OCI-LY3 (cell line): ENCODE measurements around the gene FALEC.

Experiments
- H2AFZ ChIP-seq: fragments of 200-600, 300-600 bp; shearing (Covaris generic); 2 replicates; pipeline ENCODE4 v1.6.0; 2014; ENCODE audit warnings: antibody characterized with exemption, low read depth, low read length
- H3K27ac ChIP-seq: fragments of 200-600, 300-600 bp; sonication (generic); 2 replicates; pipeline ENCODE4 v1.5.1; 2014; ENCODE audit warnings: mild to moderate bottlenecking, low read length, moderate library complexity, mixed read lengths
- H3K27me3 ChIP-seq: fragments of 200-600, 300-600 bp; sonication (generic); 2 replicates; pipeline ENCODE4 v1.6.1; 2014; ENCODE audit warnings: low read depth, low read length, mixed read lengths
- H3K36me3 ChIP-seq: fragments of 200-600, 300-600 bp; sonication (generic); replicated peaks from 2 replicates; pipeline ENCODE3; 2014; ENCODE audit warnings: low read depth, low read length, mixed read lengths
- H3K4me1 ChIP-seq: fragments of 300-600, 200-600 bp; sonication (generic); 2 replicates; pipeline ENCODE4 v1.6.1; 2014; ENCODE audit warnings: low read length, mixed read lengths
- H3K4me2 ChIP-seq: fragments of 200-600, 300-600 bp; sonication (generic); 2 replicates; pipeline ENCODE4 v1.6.1; 2014; ENCODE audit warnings: low read length, mixed read lengths
- H3K4me3 ChIP-seq: fragments of 300-600, 200-600 bp; sonication (generic); 2 replicates; pipeline ENCODE4 v1.5.1; 2014; ENCODE audit warnings: antibody characterized with exemption, mild to moderate bottlenecking, low read length, moderate library complexity
- H3K79me2 ChIP-seq: fragments of 300-600, 200-600 bp; shearing (Covaris generic); 2 replicates; pipeline ENCODE4 v1.6.1; 2014; ENCODE audit warnings: mild to moderate bottlenecking, low read length, mixed read lengths
- H3K9ac ChIP-seq: fragments of 300-600, 200-600 bp; shearing (Covaris generic); 2 replicates; pipeline ENCODE4 v1.6.0; 2014; ENCODE audit warnings: mild to moderate bottlenecking, low read length, moderate library complexity
- H3K9me3 ChIP-seq: fragments of 200-600, 300-600 bp; shearing (Covaris generic); 2 replicates; pipeline ENCODE4 v1.6.1; 2014; ENCODE audit warnings: low read length, mixed read lengths; ENCODE audit not compliant: insufficient read depth
- H4K20me1 ChIP-seq: fragments of 200-600, 300-600 bp; sonication (generic); 2 replicates; pipeline ENCODE4 v1.6.1; 2016; ENCODE audit warnings: low read length, mixed read lengths; ENCODE audit not compliant: insufficient read depth
- EZH2phosphoT487 ChIP-seq: fragments of 200-600 bp; shearing (Covaris generic); IDR thresholded peaks from 2 replicates; pipeline ENCODE4 v1.6.1; 2018; ENCODE audit warnings: antibody characterized with exemption, mixed run types, low read depth
- TF ChIP-seq, protein P1 (sequence below): fragments of 200-600, 300-600 bp; sonication (generic); IDR thresholded peaks from 2 replicates; pipeline ENCODE4 v1.5.1; 2014; ENCODE audit warnings: antibody characterized with exemption, low read length, low read depth

FALEC gene

GRCh38 chr1:150515328-150516049, at the start of gene FALEC:
FALEC (plus strand) TSS chr1:150515752.
- Histone ChIP-seq H2AFZ (peak within 1 kb of the TSS; percentile 65), H3K27ac (no peak within 1 kb of the TSS), H3K4me3 (peak within 1 kb of the TSS; percentile 80), H3K9me3 (no peaks in the 10 kb centered on the region), H3K27me3 (no peaks in the 10 kb centered on the region), H3K79me2 (no peaks in the 10 kb centered on the region), H3K36me3 (no peaks in the 10 kb centered on the region), H4K20me1 (no peaks in the 10 kb centered on the region), H3K4me2 (peak within 1 kb of the TSS; percentile 87), H3K9ac (peak within 1 kb of the TSS; percentile 69), H3K4me1 (peaks cover 10% of the 10 kb centered on the region)
- TF ChIP-seq, protein P1, sequence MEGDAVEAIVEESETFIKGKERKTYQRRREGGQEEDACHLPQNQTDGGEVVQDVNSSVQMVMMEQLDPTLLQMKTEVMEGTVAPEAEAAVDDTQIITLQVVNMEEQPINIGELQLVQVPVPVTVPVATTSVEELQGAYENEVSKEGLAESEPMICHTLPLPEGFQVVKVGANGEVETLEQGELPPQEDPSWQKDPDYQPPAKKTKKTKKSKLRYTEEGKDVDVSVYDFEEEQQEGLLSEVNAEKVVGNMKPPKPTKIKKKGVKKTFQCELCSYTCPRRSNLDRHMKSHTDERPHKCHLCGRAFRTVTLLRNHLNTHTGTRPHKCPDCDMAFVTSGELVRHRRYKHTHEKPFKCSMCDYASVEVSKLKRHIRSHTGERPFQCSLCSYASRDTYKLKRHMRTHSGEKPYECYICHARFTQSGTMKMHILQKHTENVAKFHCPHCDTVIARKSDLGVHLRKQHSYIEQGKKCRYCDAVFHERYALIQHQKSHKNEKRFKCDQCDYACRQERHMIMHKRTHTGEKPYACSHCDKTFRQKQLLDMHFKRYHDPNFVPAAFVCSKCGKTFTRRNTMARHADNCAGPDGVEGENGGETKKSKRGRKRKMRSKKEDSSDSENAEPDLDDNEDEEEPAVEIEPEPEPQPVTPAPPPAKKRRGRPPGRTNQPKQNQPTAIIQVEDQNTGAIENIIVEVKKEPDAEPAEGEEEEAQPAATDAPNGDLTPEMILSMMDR: no peak
- TF ChIP-seq EZH2phosphoT487: no peak

- Histone ChIP-seq H3K9ac (no peak overlapping the region), H3K4me1 (no peaks in the 10 kb centered on the region), H3K27ac (no peak overlapping the region), H3K27me3 (no peaks in the 10 kb centered on the region), H2AFZ (no peak overlapping the region), H3K9me3 (no peaks in the 10 kb centered on the region), H3K79me2 (no peaks in the 10 kb centered on the region), H4K20me1 (no peaks in the 10 kb centered on the region), H3K4me3 (no peak overlapping the region), H3K36me3 (peaks cover 26% of the 10 kb centered on the region), H3K4me2 (no peak overlapping the region)
- TF ChIP-seq, protein P1: no peak
- no peak for TF ChIP-seq EZH2phosphoT487
Measured at GRCh38 chr1:150466964-150467363, 48.6 kb upstream of the FALEC start.

DNA sequence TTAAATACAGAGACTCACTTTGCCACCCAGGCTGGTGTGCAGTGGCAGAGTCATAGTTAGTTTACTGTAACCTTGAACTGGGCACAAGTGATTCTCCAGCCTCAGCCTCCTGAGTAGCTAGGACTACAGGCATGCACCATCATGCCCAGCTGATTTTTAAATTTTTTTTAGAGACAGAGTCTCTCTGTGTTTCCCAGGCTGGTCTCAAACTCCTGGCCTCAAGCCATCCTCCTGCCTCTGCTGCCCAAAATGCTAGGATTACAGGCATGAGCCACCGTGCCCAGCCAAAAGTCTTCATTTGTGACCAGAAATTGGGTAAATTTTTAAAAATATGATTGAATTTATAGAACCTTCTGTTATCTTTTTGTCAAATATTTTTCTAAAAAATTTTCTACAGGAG, 46.3 kb upstream of the FALEC start:
- H3K4me3 ChIP-seq: no peak overlapping the region
- no peaks in the 10 kb centered on the region for H3K79me2 ChIP-seq
- no peak overlapping the region for H3K27ac ChIP-seq
- no peak overlapping the region for H2AFZ ChIP-seq
- H4K20me1 ChIP-seq: no peaks in the 10 kb centered on the region
- peaks cover 34% of the 10 kb centered on the region for H3K36me3 ChIP-seq
- no peaks in the 10 kb centered on the region for H3K4me1 ChIP-seq
- no peak for TF ChIP-seq EZH2phosphoT487
- TF ChIP-seq, protein P1: no peak
- H3K4me2 ChIP-seq: no peak overlapping the region
- H3K9me3 ChIP-seq: no peaks in the 10 kb centered on the region
- H3K9ac ChIP-seq: no peak overlapping the region
- no peaks in the 10 kb centered on the region for H3K27me3 ChIP-seq

- TF ChIP-seq, protein P1: no peak
- no peak for TF ChIP-seq EZH2phosphoT487
- peaks cover 24% of the 10 kb centered on the region for H3K36me3 ChIP-seq
Measured at GRCh38 chr1:150472601-150473200, 42.9 kb upstream of the FALEC start.

More at GRCh38 chr1:150472601-150473200, 42.9 kb upstream of the FALEC start:
- Histone ChIP-seq H3K79me2 (no peaks in the 10 kb centered on the region), H3K4me2 (no peak overlapping the region), H3K27ac (no peak overlapping the region), H3K4me1 (no peaks in the 10 kb centered on the region), H3K9me3 (no peaks in the 10 kb centered on the region), H2AFZ (no peak overlapping the region), H3K4me3 (no peak overlapping the region), H4K20me1 (no peaks in the 10 kb centered on the region), H3K27me3 (no peaks in the 10 kb centered on the region), H3K9ac (no peak overlapping the region)
